Activated gamma-delta T cell treated with anti-CD3 and anti-CD28 coated beads, Interleukin-2, amount 50 U/mL, for 16 hours (primary cell): ENCODE data around the gene RC3H2.
A peak's percentile ranks its signal among the peaks of the same experiment; 100 is the strongest.
"Not testable (repeated sequence)": the region's sequence is repeated elsewhere in the genome, so short reads cannot be mapped to it uniquely, and the experiment has no call there.

Experiments
- DNase-seq: peaks from one replicate; pipeline ENCODE4 v3.0.0-alpha.2; 2020; ENCODE audit warnings: low read depth

Gene RC3H2

DNA sequence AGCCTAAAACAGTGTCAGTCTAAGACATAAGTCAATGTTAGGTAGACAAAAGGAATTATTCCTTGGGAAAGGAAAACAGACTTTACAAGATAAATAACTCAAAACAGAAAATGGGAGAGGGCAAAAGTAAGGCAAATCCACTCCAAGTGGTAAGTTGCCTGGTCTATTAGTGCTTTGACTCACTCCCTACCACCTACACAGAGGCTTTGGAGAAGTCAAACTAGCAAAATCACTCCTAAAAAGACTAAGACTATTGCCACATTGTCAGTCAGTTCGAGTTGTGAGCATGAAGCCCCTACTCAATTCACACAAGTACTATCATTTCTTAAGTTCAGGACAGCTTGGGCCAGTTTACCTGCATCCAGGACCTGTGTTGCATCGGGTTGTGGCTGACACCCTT, 13.2 kb upstream of the RC3H2 start:
- DNase-seq = no peak

DNA sequence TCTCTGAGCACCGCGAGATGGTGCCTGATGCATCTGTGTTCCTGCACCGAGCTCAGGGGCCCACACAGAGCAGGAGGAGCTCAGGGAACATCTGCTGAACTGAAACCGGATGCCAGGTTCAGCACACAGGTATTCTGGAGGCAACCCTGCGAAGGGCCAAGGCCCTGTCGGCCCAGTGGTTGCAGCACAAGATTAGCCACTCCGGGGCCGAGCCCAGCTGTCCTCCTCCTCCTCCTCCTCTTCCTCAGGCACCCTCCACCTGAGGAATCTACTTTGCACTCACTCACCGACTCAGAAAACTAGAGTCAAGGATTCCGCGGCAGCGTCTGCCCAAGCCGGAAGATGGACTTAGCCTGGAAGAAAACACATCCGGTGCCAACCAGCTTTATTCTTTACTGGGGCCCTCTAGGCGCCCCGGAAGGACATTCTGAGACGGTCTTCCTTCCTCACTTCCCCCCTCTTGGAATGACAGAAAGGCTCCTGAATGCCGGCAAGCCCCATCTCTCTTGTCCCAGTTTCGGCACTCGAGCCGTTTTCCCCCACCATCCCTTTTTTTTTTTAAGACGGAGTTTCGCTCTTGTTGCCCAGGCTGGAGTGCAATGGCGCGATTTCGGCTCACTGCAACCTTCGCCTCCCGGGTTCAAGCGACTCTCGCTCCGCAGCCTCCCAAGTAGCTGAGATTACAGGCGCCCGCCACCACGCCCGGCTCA, 8.0 kb upstream of the RC3H2 start, which contains the start of gene ZBTB6:
Gene ZBTB6 (minus strand): TSS at position 360 of the 710 bp plus-strand sequence. CDS start 1,251 bp downstream, outside the sequence.
- DNase-seq = peak; percentile 54

DNA sequence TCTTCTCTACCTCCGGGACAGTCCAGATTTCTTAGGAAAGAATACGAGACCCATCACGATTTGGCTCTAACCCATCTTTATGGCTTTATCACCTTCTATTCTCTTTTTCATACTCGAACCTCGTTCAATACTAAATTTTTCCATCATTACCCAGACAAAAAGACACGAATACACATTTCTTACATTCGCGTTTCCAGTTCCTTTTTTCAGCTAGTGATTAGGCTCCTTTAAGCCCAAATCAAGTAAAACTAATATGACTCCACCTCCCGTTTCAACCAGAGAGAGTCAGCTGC, 7.5 kb upstream of the RC3H2 start:
- DNase-seq = no peak

GRCh38 chr9:122906122-122906521, 963 bp upstream of the RC3H2 start:
- not testable (repeated sequence) for DNase-seq

- no peak for DNase-seq
Observed at GRCh38 chr9:122904466-122904822, 715 bp downstream of the RC3H2 start.

- DNase-seq = no peak
Observed at GRCh38 chr9:122900791-122901190, 4.4 kb downstream of the RC3H2 start.

DNA sequence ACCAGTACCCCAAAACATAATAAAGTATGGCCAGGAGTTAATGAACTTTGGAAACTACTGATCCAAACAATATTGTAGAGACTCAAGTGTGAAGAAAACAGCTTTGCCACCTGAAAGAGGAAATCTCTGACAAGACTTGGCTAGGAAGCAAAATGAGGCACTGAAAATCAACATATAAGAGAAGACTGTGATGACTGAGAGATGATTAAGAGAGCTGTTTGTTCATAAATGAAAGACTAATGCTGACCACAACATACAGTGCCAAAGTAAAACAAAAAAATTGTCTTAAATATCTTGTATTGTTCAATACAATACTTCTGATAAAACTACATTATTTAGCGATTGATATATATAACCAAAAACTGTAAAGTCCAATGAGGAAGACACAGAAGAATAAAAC, 7.2 kb downstream of the RC3H2 start:
- no peak for DNase-seq

DNA sequence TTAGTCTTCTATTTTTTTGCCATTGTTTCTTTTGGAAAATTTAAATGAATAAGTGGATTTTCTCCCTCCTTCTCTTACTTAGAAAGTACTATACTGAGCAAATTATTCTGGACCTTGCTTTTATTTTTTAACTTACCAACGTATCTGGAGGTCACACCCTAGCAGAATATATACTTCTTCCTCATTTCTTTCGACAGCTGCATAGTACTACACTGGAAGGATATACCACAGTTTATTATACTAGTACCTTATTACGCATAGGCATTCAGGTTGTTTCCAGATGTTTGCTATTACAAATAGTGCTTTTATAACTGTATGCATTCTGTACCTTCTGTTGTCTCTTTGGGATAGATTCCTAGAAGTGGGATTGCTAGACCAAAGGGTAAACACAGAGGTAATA, 16.7 kb downstream of the RC3H2 start:
- DNase-seq = no peak

DNA sequence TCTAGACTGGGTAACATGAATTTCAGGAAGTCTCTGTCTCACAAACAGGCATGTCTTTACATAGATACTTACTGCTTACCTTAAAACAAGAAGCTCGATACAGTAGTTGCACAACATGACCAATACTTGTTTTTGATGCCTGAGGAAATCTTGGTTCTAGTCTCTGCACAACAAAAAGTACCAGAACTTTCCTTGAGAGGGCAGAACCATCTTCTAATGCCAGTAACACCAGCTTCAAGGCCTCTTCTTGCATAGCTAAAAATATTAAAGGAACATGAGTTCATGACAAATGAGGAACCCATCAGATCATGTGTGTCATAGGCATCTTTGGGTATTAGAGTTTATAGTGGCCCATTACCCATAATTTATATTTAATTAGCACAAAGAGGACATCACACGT, 22.0 kb downstream of the RC3H2 start:
- DNase-seq = no peak

DNA sequence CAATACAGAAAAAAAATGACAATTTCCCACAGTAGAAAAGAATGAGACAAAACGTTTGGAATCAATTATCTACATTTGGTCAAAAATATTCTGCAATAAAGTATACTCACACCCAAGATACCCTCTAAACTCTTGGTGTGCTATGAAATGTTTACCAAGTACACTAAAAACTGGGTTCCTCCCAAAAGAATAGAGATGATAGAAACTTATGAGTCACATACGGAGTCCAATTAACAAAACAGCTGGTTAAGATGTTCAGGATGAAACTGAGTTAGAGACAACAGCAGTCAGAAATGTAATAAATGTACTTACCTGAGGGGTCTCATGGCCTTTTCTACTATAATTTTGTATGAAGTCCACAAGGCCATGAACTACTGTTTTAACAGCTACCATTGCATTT, 25.7 kb downstream of the RC3H2 start:
- DNase-seq = no peak

GRCh38 chr9:122875523-122875922, 29.6 kb downstream of the RC3H2 start:
- DNase-seq = no peak

DNA sequence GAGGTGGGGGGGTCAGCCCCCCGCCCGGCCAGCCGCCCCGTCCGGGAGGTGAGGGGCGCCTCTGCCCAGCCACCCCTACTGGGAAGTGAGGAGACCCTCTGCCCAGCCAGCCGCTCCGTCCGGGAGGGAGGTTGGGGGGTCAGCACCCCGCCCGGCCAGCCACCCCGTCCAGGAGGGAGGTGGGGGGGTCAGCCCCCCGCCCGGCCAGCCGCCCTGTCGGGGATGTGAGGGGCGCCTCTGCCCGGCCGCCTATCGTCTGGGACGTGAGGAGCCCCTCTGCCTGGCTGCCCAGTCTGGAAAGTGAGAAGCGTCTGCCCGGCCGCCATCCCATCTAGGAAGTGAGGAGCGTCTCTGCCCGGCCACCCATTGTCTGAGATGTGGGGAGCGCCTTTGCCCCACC, 37.9 kb downstream of the RC3H2 start:
- DNase-seq = not testable (repeated sequence)

DNA sequence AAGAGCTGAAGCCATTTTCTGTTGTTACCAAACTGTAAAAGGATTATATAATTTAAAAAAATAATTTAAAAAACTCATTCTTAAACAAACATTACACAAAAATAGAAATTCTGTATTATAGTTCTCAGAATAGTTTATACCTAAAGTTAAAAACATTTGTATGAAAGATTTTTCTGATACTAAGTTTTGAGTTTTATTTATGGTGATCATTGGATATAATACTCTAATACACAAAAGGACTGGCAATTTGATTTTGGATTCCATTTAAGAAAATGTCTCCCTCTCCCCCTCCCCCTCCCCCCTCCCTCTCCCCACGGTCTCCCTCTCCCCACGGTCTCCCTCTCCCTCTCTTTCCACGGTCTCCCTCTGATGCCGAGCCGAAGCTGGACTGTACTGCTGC, 39.1 kb downstream of the RC3H2 start:
- no peak for DNase-seq

DNA sequence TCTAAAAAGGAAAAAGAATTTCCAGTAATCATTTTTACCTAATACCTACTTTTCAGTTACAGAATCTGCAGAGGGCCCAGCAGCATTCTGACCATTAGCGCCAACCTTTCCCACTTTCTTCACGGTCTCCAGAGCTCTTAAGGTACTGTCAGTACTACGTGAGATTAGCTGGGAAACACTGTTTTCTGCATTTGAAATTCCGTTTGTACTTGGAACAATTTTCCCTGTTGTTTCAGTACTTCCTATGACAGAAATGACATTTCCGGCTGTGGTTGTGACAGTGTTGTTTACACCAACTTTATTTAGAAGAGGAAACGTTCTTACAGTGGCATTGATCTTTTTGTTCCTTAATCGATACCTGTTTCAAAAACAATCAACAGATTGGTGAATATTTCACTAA, 39.9 kb downstream of the RC3H2 start:
- no peak for DNase-seq

DNA sequence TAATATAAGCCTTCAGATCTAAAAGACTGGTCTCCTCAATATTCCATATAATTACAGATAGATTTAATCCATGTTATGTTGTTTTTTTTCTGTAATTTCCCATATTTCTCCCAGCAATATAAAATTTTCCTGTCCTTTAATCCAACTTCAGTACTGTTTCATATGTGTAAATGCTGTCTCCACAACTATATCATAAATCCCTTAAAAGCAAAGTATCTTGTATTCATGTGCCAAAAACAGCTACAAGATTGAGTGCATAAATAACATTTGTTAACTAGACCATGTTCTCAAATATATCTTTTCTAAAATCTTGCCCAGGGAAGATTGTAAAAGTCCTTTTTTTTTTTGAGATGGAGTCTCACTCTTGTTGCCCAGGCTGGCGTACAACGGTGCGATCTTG, 41.8 kb downstream of the RC3H2 start:
- no peak for DNase-seq

DNA sequence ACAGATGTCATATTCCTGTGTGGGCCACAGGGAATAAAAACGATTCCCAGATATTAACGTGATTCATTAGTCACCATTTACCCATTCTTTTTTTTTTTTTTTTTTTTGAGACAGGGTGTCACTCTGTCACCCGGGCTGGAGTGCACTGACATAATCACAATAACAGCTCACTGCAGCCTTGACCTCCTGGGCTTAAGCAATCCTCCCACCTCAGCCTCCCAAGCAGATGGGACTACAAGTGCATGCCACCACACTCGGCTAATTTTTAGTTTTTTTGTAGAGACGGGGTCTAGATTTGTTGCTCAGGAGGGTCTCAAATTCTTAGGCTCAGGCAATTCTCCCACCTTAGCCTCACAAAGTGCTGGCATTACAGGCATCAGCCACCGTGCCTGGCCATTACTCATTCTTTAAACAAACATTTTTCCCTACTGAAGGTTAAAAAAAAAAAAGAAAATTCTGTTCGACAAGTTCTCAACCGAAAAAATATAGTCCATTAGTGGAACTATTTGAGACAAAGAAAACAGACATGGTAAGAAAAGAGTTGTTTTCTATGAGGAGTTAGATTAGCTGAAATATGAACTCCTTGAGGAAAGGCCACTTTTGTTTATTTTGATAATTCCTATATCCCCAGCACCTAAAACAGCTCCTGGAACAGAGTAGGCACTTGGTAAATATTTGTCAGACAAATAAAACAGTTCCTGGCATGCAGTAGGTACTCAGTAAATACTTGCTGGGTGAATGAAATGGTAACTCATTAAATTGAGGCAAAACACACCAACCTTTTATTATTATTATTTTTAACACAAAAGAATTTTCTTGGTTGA, 44.6 kb downstream of the RC3H2 start:
- DNase-seq = no peak

DNA sequence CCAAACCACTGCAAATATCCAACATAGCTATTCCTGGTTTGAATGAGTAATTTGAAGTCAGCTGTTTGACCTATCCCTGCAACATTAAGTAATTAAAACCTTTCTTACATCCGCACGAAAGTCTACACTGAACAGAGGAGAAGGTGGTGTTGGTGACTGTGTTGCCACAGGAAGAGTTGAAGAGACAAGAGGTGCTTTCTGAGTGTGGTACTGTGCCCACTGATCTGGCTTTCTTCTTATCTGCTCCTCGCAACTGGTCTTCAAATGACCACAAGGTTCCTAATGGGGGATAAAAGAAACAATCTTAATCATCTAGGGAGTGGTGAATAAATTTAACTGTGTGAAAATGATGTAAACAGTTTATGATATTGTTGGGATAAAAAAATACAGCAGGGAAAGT, 47.3 kb downstream of the RC3H2 start:
- DNase-seq = no peak

GRCh38 chr9:122852085-122852786, 52.9 kb downstream of the RC3H2 start:
- not testable (repeated sequence) for DNase-seq

DNA sequence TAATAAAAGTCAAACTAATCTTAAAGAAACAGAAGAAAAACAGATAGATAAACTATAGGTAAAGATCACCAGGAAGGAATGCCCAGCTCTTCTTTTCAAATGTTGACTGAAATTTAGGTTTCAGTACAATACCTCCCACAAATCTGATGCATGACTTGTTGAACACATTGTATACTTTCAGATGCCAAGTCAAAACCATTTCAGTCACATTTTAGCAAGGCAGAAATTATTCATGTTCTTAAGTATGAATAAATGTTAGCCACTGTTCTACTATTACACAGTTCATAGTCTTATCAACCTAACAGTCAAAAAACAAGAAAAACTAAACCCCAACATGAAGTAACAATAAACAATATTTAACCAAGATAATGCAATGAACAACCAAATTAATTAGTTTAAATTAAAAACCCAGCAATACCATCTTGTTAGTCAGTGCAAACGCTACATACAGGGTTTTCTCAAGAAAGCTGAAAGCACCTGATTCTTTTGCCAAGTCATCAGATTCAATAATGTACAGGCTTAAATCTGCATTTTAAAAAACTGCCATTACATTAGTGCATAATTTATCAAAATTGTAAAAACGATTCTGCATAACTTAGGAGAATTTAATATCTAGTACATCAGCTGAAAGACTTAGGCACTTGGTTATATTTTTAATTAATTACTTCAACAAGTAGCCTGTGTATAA, 56.8 kb downstream of the RC3H2 start:
- DNase-seq = no peak

DNA sequence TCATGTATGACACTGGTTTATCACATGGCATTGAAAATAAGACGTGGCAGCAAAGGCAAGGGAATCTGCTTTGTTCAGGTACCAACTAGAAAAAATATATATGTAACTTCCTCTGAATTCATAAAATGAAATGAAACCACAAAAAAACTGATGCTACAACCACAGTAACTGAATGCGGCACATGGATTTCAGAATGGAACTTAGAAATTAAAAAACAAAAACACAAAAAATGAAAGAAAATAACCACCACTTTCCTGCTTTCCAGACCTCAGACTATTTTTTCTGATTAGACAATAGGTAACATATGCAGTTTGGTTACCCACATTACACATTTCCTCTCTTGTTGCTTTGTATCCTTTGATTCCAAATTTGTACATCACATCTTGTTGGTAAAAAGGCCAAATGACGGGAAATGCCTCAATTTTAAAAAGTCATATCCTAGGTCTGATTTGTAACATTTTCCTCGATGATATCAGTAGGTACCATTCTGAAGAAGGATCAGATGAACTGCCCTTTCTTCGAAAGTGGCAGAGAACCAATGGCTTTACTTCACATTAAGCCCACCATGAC, 58.7 kb downstream of the RC3H2 start:
- DNase-seq = no peak

GRCh38 chr9:122845116-122845515, 60.0 kb downstream of the RC3H2 start:
- DNase-seq = no peak

GRCh38 chr9:122844137-122844536, 61.0 kb downstream of the RC3H2 start:
- no peak for DNase-seq
